Pancreas (tissue), 10 donors: ENCODE results near the gene HIGD2A. TPM values are rescaled to one million over a fixed set of nuclear protein-coding genes. Genes with fewer than 3 reads are reported as not detected.
"Not testable (repeated sequence)": the region's sequence is repeated elsewhere in the genome, so short reads cannot be mapped to it uniquely, and the experiment has no call there.

Experiments
- ATAC-seq, 4 donors: fragments of 200-7000 bp; cut with Tn5 transposase; one replicate each; pipeline versions ENCODE4 v1.8.0 to v1.9.1; 2020; ENCODE audit warnings: mild to moderate bottlenecking in 4 of 4, moderate library complexity in 4 of 4
- DNase-seq, 6 donors: peaks; one replicate each; pipeline ENCODE4 v3.0.0-alpha.2; 2020
- FAIRE-seq: peaks from 2 replicates; lab custom pipeline; 2012; peaks lifted over from hg19 to GRCh38; lab: Jason Lieb, UNC
- H3K27ac ChIP-seq, 4 donors: fragments of 200-600 bp; sonication (generic); 1 replicate in 3 of 4; 2 replicates in 1 of 4; pipeline versions ENCODE4 v1.5.0 to v1.8.0; 2020
- H3K27me3 ChIP-seq, 4 donors: fragments of 200-600 bp; one replicate each; pipeline ENCODE4 v1.8.0; 2021
- H3K36me3 ChIP-seq, 3 donors: fragments of 200-600 bp; sonication (generic) in 1 of 3; one replicate each; pipeline versions ENCODE4 v1.5.0 to v1.8.0; 2020 to 2021
- H3K4me1 ChIP-seq, 3 donors: fragments of 200-600 bp; one replicate each; pipeline ENCODE4 v1.8.0; 2021
- H3K4me3 ChIP-seq, 4 donors: fragments of 200-600 bp; sonication (generic) in 2 of 4; one replicate each; pipeline versions ENCODE4 v1.5.0 to v1.8.0; 2020 to 2021
- H3K9me3 ChIP-seq, 4 donors: fragments of 200-600 bp; one replicate each; pipeline ENCODE4 v1.8.0; 2021
- CTCF ChIP-seq, 4 donors: fragments of 200-600 bp; sonication (generic) in 3 of 4; IDR thresholded peaks; one replicate each; pipeline versions ENCODE4 v1.5.0 to v1.8.0; 2021; ENCODE audit warnings: antibody characterized with exemption in 4 of 4
- WGBS, 2 donors: extraction: QIAGEN DNeasy Blood & Tissue Kit; methylation state at CpG; one replicate each; pipeline ENCODE4 v1.1.7; 2013; 5-methylcytosine and 5-hydroxymethylcytosine counted together
- intact Hi-C, 3 donors: fragments of 100-400 bp; cut with DNase I; formaldehyde crosslinking; loops; one replicate each; pipeline versions ENCODE4 v1.11.1 to v1.14.2; 2022
- polyA plus RNA-seq, 2 donors: library from polyadenylated mRNA; stranded (reverse); fragments of 200-250 nt; gene quantifications; one replicate each; pipeline ENCODE4 v1.2.3, GENCODE V29; 2013
- total RNA-seq, 6 donors: library from RNA; stranded (reverse); fragmentation: NEBNext Ultra II Directional in 4 of 6; extraction: Animal tissue kit (Norgen Biotek cat#: 25700) in 4 of 6; gene quantifications; one replicate each; pipeline versions ENCODE4 v1.2.1 to v1.2.4, GENCODE V29; 2021 to 2023
- donor health status: healthy with polysubstance abuse.
- donor health status: DM: no; HTN: no; CAD: no; lungs with moderate emphysema.
- donor health status: DM: no; HTN: no; CAD: no.
- donor health status: control.
- donor health status: control.
- donor health status: Bipolar disorder and iron deficiency.
- donor health status: DM: yes; HTN: yes; CAD: no.
- donor health status: DM: no; HTN: no; CAD: no.
- donor health status: DM: no; HTN: no; CAD: no.
- donor health status: DM: yes; HTN: yes; CAD: no.

The HIGD2A gene
- total and polyA plus RNA-seq, 8 donors, result 30.0 to 109 (median 45.7) TPM

- H3K27me3 ChIP-seq, result no peaks in the 10 kb centered on the region
- no peak overlapping the region for H3K4me3 ChIP-seq
- no peak for TF ChIP-seq CTCF (IDR thresholded peaks at IDR 0.05)
- peak in 1 of 6 donors; percentile 33 for DNase-seq
- no peak overlapping the region for H3K27ac ChIP-seq
- intact Hi-C loops, result no loop called here
- no peaks in the 10 kb centered on the region for H3K9me3 ChIP-seq
- WGBS, 2 donors, result 91% methylated on average over 9 of the region's 9 CpGs
- peaks cover 0 to 15% (median 0%) of the 10 kb centered on the region in 3 donors for H3K36me3 ChIP-seq
- FAIRE-seq, result no peak
- H3K4me1 ChIP-seq, result no peaks in the 10 kb centered on the region
- no peak for ATAC-seq
Measured at GRCh38 chr5:176406436-176407052, 18.0 kb downstream of the HIGD2A start.

DNA sequence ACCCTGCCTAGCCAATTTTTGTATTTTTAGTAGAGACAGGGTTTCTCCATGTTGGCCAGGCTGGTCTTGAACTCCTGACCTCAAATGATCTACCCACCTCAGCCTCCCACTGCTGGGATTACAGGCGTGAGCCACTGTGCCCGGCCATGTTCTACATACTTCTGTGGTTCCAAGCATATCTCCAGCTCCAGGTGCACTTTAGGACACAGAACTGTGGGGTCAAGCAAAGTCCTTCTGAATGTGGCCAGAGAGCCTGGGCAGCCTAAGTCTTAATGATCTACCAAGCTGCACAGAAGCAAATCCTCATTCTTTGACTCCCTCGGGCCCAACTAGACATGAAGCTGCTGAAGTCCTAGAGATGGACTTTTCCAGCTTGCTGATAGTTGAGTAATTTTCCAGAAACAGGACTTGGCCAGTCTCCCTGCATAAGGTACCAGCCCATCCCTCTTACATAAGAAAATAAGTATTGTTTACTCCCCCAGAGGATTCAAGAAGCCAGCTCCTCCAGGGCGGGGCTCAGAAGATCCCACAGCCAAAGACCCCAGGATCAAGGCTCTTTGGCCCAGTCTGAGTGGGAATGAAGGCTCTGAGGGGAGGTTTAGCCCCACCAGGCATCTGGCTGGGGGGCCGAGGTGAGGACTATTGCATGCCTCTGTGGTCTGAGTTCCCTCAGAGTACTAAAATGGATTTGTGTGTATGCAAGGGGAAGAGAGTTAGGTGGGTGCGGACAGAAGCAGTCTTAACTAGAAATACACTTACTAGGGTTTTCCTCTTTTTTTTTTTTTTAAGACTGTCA is 19.1 kb downstream of the HIGD2A start:
- H3K27me3 ChIP-seq, result no peaks in the 10 kb centered on the region
- FAIRE-seq (no peak), DNase-seq (peak in 1 of 6 donors; percentile 16), ATAC-seq (peak in 1 of 4 donors; percentile 17)
- no peaks in the 10 kb centered on the region for H3K4me1 ChIP-seq
- H3K4me3 ChIP-seq, result no peak overlapping the region
- no peak for TF ChIP-seq CTCF (IDR thresholded peaks at IDR 0.05)
- intact Hi-C loops, result no loop called here
- H3K9me3 ChIP-seq, result no peaks in the 10 kb centered on the region
- WGBS, 2 donors, result 88 to 94% methylated on average over 6 of the region's 6 CpGs
- no peak overlapping the region for H3K27ac ChIP-seq
- H3K36me3 ChIP-seq, result peaks cover 0 to 15% (median 0%) of the 10 kb centered on the region in 3 donors

DNA sequence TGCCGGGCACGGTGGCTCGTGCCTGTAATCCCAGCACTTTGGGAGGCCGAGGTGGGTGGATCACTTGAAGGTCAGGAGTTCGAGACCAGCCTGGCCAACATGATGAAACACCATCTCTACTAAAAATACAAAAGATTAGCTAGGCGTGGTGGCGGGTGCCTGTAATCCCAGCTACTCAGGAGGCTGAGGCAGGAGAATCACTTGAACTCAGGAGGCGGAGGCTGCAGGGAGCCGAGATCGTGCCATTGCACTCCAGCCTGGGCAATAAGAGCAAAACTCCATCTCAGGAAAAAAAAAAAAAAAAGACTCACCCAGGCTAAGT is 19.7 kb downstream of the HIGD2A start:
- peaks cover 0 to 15% (median 0%) of the 10 kb centered on the region in 3 donors for H3K36me3 ChIP-seq
- H3K27ac ChIP-seq, H3K27me3 ChIP-seq, DNase-seq, H3K4me3 ChIP-seq, ATAC-seq, H3K9me3 ChIP-seq, FAIRE-seq, H3K4me1 ChIP-seq, intact Hi-C loops: not testable (repeated sequence)
- 93 to 95% methylated on average over 10 of the region's 10 CpGs for WGBS, 2 donors

DNA sequence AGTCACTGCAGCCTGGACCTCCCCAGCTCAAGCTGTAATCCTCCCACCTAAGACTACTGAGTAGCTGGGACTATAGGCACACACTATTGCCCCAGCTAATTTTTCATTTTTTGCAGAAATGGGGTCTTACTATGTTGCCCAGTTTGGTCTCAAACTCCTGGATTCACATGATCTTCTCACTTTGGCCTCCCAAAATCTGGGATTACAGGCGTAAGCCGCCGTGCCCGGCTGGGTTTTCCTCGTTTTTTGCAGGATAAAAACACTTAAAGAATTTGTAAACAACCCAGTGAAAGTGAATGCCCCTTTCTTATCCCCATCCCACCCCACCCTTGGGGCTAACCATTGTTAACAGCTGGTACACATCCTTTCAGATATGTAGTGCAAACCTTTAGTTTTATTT is 20.0 kb downstream of the HIGD2A start:
- FAIRE-seq (no peak), DNase-seq (no peak)

GRCh38 chr5:176409765-176410164 is 21.2 kb downstream of the HIGD2A start:
- H3K4me1 ChIP-seq, result peaks cover 0 to 4% (median 0%) of the 10 kb centered on the region in 3 donors
- no peaks in the 10 kb centered on the region for H3K27me3 ChIP-seq
- FAIRE-seq (no peak), DNase-seq (no peak), ATAC-seq (no peak)
- H3K36me3 ChIP-seq, result peaks cover 0 to 15% (median 0%) of the 10 kb centered on the region in 3 donors
- no peak overlapping the region for H3K27ac ChIP-seq
- no peak for TF ChIP-seq CTCF (IDR thresholded peaks at IDR 0.05)
- no peaks in the 10 kb centered on the region for H3K9me3 ChIP-seq
- H3K4me3 ChIP-seq, result no peak overlapping the region
- intact Hi-C loops, result loop anchor here in 1 of 3 donors (10.0 kb wide), 1 partner anchor 165 kb away; no protein-coding TSS in a partner anchor
- 91 to 95% methylated on average over 4 of the region's 4 CpGs for WGBS, 2 donors

More for the DNA sequence above, 20.0 kb downstream of the HIGD2A start:
- no peaks in the 10 kb centered on the region for H3K27me3 ChIP-seq
- TF ChIP-seq CTCF (IDR thresholded peaks at IDR 0.05), result no peak
- no peaks in the 10 kb centered on the region for H3K4me1 ChIP-seq
- ATAC-seq, result no peak
- no peak overlapping the region for H3K4me3 ChIP-seq
- H3K9me3 ChIP-seq, result no peaks in the 10 kb centered on the region
- H3K36me3 ChIP-seq, result peaks cover 0 to 15% (median 0%) of the 10 kb centered on the region in 3 donors
- intact Hi-C loops, result no loop called here
- 92 to 93% methylated on average over 5 of the region's 5 CpGs for WGBS, 2 donors
- no peak overlapping the region for H3K27ac ChIP-seq
